Measurements from ENCODE around the gene GPAT3.
"Not testable (repeated sequence)": the region's sequence is repeated elsewhere in the genome, so short reads cannot be mapped to it uniquely, and the experiment has no call there.

GPAT3 gene

DNA sequence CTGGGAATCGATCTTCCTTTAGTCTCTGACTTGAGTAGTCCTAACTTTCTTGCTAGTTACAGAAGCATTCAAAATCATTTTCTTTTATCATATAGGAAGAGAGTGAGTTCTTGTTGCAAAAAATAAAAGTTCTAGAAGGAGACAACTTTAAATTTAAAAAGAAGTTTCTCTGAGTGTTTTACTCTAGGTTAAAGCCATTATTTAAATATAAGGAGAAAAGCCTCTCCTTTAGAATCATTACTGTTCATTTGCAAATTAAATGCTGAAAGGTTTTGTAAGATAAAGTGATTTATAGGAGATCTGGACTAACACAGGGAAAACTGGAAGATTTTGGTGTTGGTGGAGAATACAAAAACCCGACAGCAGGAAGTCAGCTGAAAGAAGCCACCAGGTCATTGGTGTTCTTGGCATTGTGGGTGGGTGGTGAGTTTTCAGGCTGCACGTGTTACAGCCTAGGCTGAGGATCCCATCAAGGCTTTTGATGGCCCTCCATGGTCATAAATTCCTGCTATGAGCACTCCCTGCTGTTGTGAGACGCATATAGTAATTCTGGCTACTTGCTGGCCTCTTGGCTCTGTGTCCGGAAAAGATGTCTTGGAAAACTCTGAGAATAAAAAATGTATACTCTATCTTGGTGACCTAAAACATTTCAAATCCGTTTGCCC is 81.6 kb downstream of the GPAT3 start:
- no peak for TF ChIP-seq CTCF (IDR thresholded peaks at IDR 0.05; ENCODE audit: control insufficient read depth, insufficient read depth, low read depth, low read length, missing control alignments)
- no peak overlapping the region for H3K4me3 ChIP-seq (ENCODE audit: control insufficient read depth, low read depth, low read length)
- no peak for DNase-seq (ENCODE audit: low read depth)

- H3K4me3 ChIP-seq (ENCODE audit: control insufficient read depth, low read depth, low read length): no peak overlapping the region
- no peak for DNase-seq (ENCODE audit: low read depth)
- no peak for TF ChIP-seq CTCF (IDR thresholded peaks at IDR 0.05; ENCODE audit: control insufficient read depth, insufficient read depth, low read depth, low read length, missing control alignments)
Observed at GRCh38 chr4:83618431-83618830, 82.5 kb downstream of the GPAT3 start.

- no peak for DNase-seq (ENCODE audit: low read depth)
- no peak overlapping the region for H3K4me3 ChIP-seq (ENCODE audit: control insufficient read depth, low read depth, low read length)
- TF ChIP-seq CTCF (IDR thresholded peaks at IDR 0.05; ENCODE audit: control insufficient read depth, insufficient read depth, low read depth, low read length, missing control alignments): no peak
Observed at GRCh38 chr4:83618991-83619645, 83.2 kb downstream of the GPAT3 start.

- DNase-seq (ENCODE audit: low read depth); H3K4me3 ChIP-seq (ENCODE audit: control insufficient read depth, low read depth, low read length): not testable (repeated sequence)
Observed at GRCh38 chr4:83622127-83622526, 86.2 kb downstream of the GPAT3 start.

DNA sequence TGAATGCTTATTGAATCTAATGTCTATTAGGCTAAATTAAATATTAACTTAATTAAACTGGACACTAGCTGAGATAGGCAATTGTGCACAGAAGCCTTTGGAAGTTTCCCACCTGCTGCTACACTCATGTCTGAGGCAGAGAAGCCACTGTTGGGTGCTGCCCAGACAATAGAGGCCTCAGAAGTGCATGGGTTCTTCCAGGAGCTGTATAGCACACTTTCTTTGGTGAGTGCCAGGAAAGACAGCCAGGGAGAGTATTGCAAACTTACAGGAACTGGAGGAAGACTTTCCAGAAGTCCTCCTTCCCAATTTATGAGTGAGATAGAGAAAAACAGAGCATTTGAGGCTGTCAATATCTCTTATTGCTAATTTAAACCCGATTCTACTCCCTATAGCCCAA is 89.9 kb downstream of the GPAT3 start:
- no peak for DNase-seq (ENCODE audit: low read depth)
- TF ChIP-seq CTCF (IDR thresholded peaks at IDR 0.05; ENCODE audit: control insufficient read depth, insufficient read depth, low read depth, low read length, missing control alignments): no peak
- no peak overlapping the region for H3K4me3 ChIP-seq (ENCODE audit: control insufficient read depth, low read depth, low read length)

- no peak for DNase-seq (ENCODE audit: low read depth)
- TF ChIP-seq CTCF (IDR thresholded peaks at IDR 0.05; ENCODE audit: control insufficient read depth, insufficient read depth, low read depth, low read length, missing control alignments): no peak
- no peak overlapping the region for H3K4me3 ChIP-seq (ENCODE audit: control insufficient read depth, low read depth, low read length)
Observed at GRCh38 chr4:83626245-83626836, 90.4 kb downstream of the GPAT3 start.

Data from AG09309 (cell line).